HG03139 (cell line): ENCODE results near the gene PLPPR4.

Experiments used
- ATAC-seq: cut with Tn5 transposase; IDR thresholded peaks from one replicate; pipeline ENCODE4 v1.9.1; 2021; ENCODE audit not compliant: unreplicated experiment

PLPPR4 gene

DNA sequence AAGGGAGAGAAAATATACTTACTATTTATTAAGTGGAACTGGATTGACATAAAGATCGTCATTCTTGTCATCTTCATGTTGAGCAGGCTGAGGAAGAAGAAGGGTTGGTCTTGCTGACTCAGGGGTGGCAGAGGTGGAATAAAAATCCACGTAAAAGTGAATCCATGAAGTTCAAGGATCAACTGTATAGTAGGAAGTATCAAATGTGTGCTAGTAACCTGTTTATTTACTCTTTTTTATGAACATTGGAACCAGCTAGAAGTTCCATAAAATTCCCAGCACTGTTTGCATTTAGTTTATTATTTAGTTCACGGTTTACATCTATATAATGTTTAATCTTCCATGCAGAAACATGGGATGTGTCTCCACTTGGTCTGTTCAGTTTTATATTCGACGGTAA lies 70.7 kb downstream of the PLPPR4 start:
- no peak for ATAC-seq

DNA sequence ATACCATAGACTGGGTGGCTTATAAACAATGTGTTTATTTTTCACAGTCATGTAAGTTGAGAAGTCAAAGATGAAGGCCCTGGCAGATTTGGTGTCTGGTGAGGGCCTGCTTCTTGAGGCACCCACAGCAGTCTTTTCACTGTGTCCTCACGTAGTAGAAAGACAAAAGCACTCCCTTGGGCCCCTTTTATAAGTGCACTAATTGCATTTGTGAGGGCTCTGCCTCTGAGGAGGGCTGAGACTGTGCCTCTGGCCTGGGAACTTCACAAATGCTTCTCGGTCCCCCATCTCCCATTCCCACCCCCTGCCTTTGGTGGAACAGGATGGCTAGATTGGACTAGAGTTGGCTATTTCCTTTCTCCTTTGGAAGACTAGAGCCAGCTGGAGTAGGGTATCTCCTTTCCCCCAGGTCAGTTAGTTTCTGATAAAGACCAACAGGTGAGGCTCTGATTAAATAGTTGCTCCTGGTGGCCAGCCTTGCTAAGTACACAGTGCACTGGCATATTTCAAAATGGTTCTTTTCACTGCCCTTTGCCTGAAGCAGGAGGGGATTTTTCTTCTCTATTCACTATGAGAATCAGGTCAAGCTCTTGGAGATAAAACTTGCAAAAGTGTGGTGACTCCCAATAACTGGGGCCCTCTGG lies 82.9 kb downstream of the PLPPR4 start:
- ATAC-seq = no peak

- ATAC-seq = no peak
These were observed 84.3 kb downstream of the PLPPR4 start for GRCh38 chr1:99348397-99349132.

DNA sequence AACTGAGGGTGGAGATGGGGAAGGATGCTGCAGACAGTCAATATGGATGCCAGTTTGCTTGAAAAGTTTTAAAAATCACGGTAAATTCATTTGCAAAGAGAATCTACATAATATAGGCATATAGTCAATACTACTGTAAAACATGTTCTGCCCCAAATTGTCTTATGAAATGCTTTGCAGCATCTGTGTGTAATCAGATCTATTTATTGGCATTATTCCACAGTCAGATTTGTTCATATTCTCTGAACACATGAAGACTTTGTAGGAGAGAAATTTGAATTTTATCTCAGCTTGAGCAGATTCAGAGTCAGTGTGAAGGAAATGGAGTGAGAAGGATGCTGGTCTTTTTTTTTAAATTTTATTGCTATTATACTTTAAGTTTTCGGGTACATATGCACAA lies 88.5 kb downstream of the PLPPR4 start:
- ATAC-seq = no peak

DNA sequence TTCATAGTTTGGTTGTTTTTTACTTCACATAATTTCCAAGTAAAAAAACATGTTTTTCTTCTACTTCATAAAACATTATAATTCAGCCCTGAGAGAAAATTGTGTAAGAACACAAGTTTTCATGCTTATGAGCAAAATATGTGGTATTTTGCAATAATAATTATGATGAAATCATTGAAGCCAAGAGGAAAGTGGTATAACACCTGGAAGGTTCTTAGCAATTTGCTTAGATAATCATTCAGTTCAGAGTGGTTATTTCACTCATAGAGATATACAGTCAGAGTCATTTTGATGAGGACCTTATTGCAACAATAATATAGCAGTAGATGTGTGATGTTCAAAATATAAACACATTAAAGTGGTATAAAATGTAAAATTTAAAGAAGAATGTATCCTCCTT lies 94.5 kb downstream of the PLPPR4 start:
- no peak for ATAC-seq
